MM.1S (cell line): ENCODE results near the gene NBEAL2.
"Not testable (repeated sequence)": the region's sequence is repeated elsewhere in the genome, so short reads cannot be mapped to it uniquely, and the experiment has no call there.

ENCODE experiments used
- DNase-seq: peaks from one replicate; pipeline ENCODE4 v3.0.0-alpha.2; 2015
- H2AFZ ChIP-seq: fragments of 300-600 bp; sonication (generic); 2 replicates; pipeline ENCODE4 v1.6.0; 2016; ENCODE audit warnings: antibody characterized with exemption, low read length
- H3F3A ChIP-seq: fragments of 300-600 bp; sonication (generic); 2 replicates; pipeline ENCODE4 v1.6.1; 2016; ENCODE audit warnings: mild to moderate bottlenecking, antibody characterized with exemption, low read length, moderate library complexity, mixed read lengths; ENCODE audit not compliant: insufficient read depth
- H3K27ac ChIP-seq: fragments of 300-600 bp; sonication (generic); 2 replicates; pipeline ENCODE4 v1.5.1; 2016; ENCODE audit warnings: mild to moderate bottlenecking, low read length
- H3K27me3 ChIP-seq: fragments of 300-600 bp; sonication (generic); replicated peaks from 2 replicates; pipeline ENCODE4 v1.6.0; 2016; ENCODE audit warnings: low read length; ENCODE audit not compliant: insufficient read depth
- H3K36me3 ChIP-seq: fragments of 300-600 bp; sonication (generic); replicated peaks from 2 replicates; pipeline ENCODE4 v1.6.1; 2016; ENCODE audit warnings: mild to moderate bottlenecking, low read length, mixed read lengths; ENCODE audit not compliant: insufficient read depth
- H3K4me1 ChIP-seq: fragments of 300-600 bp; sonication (generic); 2 replicates; pipeline ENCODE4 v1.6.1; 2016; ENCODE audit warnings: low read length, mixed read lengths
- H3K4me2 ChIP-seq: fragments of 300-600 bp; sonication (generic); 2 replicates; pipeline ENCODE4 v1.6.0; 2016; ENCODE audit warnings: low read depth, low read length
- H3K4me3 ChIP-seq: fragments of 300-600 bp; sonication (generic); 2 replicates; pipeline ENCODE4 v1.5.1; 2016; ENCODE audit warnings: low read length, mixed read lengths
- H3K79me2 ChIP-seq: fragments of 300-600 bp; sonication (generic); 2 replicates; pipeline ENCODE4 v1.6.1; 2016; ENCODE audit warnings: mixed run types, low read length, mixed read lengths
- H3K9ac ChIP-seq: fragments of 300-600 bp; sonication (generic); 2 replicates; pipeline ENCODE4 v1.6.1; 2016; ENCODE audit warnings: low read length, mixed read lengths
- H3K9me2 ChIP-seq: fragments of 300-600 bp; sonication (generic); replicated peaks from 2 replicates; pipeline ENCODE4 v1.6.1; 2016; ENCODE audit warnings: mild to moderate bottlenecking, low read length, mixed read lengths; ENCODE audit not compliant: insufficient read depth
- H3K9me3 ChIP-seq: fragments of 300-600 bp; sonication (generic); replicated peaks from 2 replicates; pipeline ENCODE4 v1.6.1; 2016; ENCODE audit warnings: mild to moderate bottlenecking, low read length, mixed read lengths; ENCODE audit not compliant: insufficient read depth
- H4K20me1 ChIP-seq: fragments of 300-600 bp; sonication (generic); 2 replicates; pipeline ENCODE4 v1.6.1; 2016; ENCODE audit warnings: mild to moderate bottlenecking, low read length, moderate library complexity, mixed read lengths; ENCODE audit not compliant: insufficient read depth
- CTCF ChIP-seq: fragments of 300-600 bp; sonication (generic); IDR thresholded peaks from 2 replicates; pipeline ENCODE4 v1.5.1; 2016; ENCODE audit warnings: antibody characterized with exemption, low read length, mixed read lengths
- EZH2 ChIP-seq: fragments of 300-600 bp; sonication (generic); optimal IDR thresholded peaks from 2 replicates; pipeline ENCODE3; 2017; ENCODE audit warnings: low read depth, mild to moderate bottlenecking, antibody characterized with exemption, low read length, mixed read lengths
- EZH2phosphoT487 ChIP-seq: fragments of 300-600 bp; sonication (generic); IDR thresholded peaks from 2 replicates; pipeline ENCODE4 v1.6.1; 2018; ENCODE audit warnings: antibody characterized with exemption, low read length

Gene NBEAL2

GRCh38 chr3:47022641-47023071 lies 43.2 kb downstream of the NBEAL2 start:
- TF ChIP-seq CTCF = no peak
- no peak for TF ChIP-seq EZH2phosphoT487
- no peak for TF ChIP-seq EZH2
- Histone ChIP-seq H3K4me2 (no peak overlapping the region), H2AFZ (no peak overlapping the region), H3K27ac (no peak overlapping the region), H3K9ac (no peak overlapping the region), H3K4me1 (no peaks in the 10 kb centered on the region), H3K4me3 (no peak overlapping the region), H3K9me2 (no peaks in the 10 kb centered on the region), H4K20me1 (no peaks in the 10 kb centered on the region), H3K27me3 (no peaks in the 10 kb centered on the region), H3K79me2 (peaks cover 26% of the 10 kb centered on the region), H3K36me3 (no peaks in the 10 kb centered on the region; the same call in 1 of the 2 replicates), H3K9me3 (no peaks in the 10 kb centered on the region), H3F3A (no peaks in the 10 kb centered on the region)
- DNase-seq = no peak

GRCh38 chr3:47024932-47025331 lies 45.5 kb downstream of the NBEAL2 start:
- Histone ChIP-seq H3K9me3 (no peaks in the 10 kb centered on the region), H3K4me3 (no peak overlapping the region), H3F3A (no peaks in the 10 kb centered on the region)

GRCh38 chr3:47026432-47026831 lies 47.0 kb downstream of the NBEAL2 start:
- H3K9ac ChIP-seq, H3K36me3 ChIP-seq, H3K9me3 ChIP-seq, H3K4me1 ChIP-seq, H3K27ac ChIP-seq, H3K27me3 ChIP-seq, H3K9me2 ChIP-seq, H3K4me2 ChIP-seq, H2AFZ ChIP-seq, DNase-seq, H3K4me3 ChIP-seq, H4K20me1 ChIP-seq, H3F3A ChIP-seq: not testable (repeated sequence)
- H3K79me2 ChIP-seq = peaks cover 21% of the 10 kb centered on the region

More at GRCh38 chr3:47024932-47025331, 45.5 kb downstream of the NBEAL2 start:
- no peak overlapping the region for H3K27ac ChIP-seq
- peaks cover 27% of the 10 kb centered on the region for H3K79me2 ChIP-seq
- 0 out of 2 replicates have a peak, but pooled peaks cover 3% of the 10 kb centered on the region for H3K36me3 ChIP-seq
- H3K9ac ChIP-seq = no peak overlapping the region
- no peaks in the 10 kb centered on the region for H3K4me1 ChIP-seq
- H3K9me2 ChIP-seq = no peaks in the 10 kb centered on the region
- H2AFZ ChIP-seq = no peak overlapping the region
- no peak overlapping the region for H3K4me2 ChIP-seq
- no peak for DNase-seq
- H3K27me3 ChIP-seq = no peaks in the 10 kb centered on the region
- H4K20me1 ChIP-seq = no peaks in the 10 kb centered on the region
- TF ChIP-seq EZH2 = no peak
- no peak for TF ChIP-seq EZH2phosphoT487
- TF ChIP-seq CTCF = no peak

GRCh38 chr3:47028146-47028545 lies 48.7 kb downstream of the NBEAL2 start:
- Histone ChIP-seq H3K9me3 (no peaks in the 10 kb centered on the region), H3K27me3 (no peaks in the 10 kb centered on the region), H3K4me3 (no peak overlapping the region), H3F3A (no peaks in the 10 kb centered on the region), H3K4me2 (no peak overlapping the region), H2AFZ (no peak overlapping the region), H3K27ac (no peak overlapping the region), H3K79me2 (peaks cover 16% of the 10 kb centered on the region), H3K36me3 (peaks cover 3% of the 10 kb centered on the region; the same call in 1 of the 2 replicates), H3K9ac (no peak overlapping the region), H3K9me2 (no peaks in the 10 kb centered on the region), H3K4me1 (no peaks in the 10 kb centered on the region), H4K20me1 (no peaks in the 10 kb centered on the region)
- TF ChIP-seq CTCF (no peak), EZH2phosphoT487 (no peak), EZH2 (no peak)
- no peak for DNase-seq
